NCI-H2081 treated with DMSO at 0.1 percent for 48 hours (cell line): Measurements from ENCODE around the gene CEBPA.

Experiments used
- DNase-seq: peaks from one replicate; lab custom pipeline; 2025; lab: John Stamatoyannopoulos, UW

Gene CEBPA

DNA sequence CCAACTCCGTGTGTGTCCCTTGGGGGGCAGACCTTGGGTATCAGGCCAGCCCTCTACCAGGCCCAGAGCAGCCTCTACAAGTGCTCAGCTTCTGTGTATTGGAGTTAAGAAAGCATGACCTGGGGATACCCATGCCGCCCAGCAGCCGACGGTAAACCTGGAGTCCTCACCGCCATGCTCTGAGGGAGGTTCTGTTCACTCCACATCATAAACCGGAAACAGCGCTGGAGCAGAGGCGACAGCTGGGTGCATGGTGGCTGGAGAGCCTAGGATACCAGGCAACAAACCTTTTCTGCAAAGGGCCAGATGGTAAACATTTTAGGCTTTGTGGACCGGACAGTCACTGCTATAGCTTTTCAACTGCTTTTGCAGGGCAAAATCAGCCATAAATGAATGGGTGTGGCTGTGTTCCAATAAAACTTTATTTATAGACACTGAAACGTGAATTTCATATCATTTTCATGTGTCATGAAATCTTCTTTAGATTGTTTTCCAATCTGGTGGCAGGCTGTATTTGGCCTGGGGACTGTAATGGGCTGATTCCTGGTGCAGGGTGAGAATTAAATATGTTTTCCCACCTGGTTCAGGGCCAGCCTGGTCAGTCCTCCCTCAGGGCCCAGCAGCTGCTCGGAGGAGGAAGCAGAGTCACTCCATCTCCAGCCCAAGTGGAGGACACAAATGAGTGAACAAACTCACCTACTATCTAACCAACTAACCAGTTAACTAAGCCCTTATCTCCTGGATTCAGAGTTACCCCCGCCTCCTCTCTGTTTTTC lies 30.9 kb downstream of the CEBPA start:
- DNase-seq: no peak

DNA sequence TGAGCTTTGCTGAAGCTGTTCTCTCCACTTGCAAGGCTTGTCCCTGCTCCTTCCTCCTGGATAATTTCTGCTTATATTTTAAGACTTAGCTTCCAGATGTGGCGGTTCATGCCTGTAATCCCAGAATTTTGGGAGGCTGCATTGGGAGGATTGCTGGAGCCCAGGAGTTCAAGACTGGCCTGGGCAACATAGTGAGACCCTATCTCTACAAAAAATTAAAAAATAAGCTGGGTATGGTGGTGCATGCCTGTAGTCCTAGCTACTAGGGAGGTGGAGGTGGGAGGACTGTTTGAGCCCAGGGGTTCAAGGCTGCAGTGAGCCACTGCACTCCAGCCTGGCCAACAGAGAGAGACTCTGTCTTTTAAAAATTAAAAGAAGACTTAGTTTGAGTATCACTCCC lies 31.6 kb downstream of the CEBPA start:
- no peak for DNase-seq

DNA sequence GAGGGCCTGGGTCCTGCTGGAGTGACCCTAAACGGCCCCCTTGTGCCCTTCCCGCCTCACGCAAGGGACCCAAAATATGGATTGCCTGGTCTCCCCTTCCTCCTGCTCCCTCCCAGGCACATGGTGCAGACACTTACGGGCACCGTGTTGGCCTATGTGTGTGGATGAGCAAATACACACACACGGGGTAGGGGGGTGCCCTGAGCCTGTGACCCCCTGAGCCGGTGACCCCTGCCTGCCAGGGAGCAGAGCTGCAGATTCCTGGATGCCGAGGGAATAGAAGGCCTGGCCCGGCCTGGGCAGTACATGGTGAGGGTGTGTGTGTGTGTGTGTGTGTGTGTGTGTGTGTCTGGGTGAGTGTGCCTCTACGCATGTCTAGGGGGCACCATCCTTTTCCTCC lies 33.3 kb downstream of the CEBPA start:
- no peak for DNase-seq

DNA sequence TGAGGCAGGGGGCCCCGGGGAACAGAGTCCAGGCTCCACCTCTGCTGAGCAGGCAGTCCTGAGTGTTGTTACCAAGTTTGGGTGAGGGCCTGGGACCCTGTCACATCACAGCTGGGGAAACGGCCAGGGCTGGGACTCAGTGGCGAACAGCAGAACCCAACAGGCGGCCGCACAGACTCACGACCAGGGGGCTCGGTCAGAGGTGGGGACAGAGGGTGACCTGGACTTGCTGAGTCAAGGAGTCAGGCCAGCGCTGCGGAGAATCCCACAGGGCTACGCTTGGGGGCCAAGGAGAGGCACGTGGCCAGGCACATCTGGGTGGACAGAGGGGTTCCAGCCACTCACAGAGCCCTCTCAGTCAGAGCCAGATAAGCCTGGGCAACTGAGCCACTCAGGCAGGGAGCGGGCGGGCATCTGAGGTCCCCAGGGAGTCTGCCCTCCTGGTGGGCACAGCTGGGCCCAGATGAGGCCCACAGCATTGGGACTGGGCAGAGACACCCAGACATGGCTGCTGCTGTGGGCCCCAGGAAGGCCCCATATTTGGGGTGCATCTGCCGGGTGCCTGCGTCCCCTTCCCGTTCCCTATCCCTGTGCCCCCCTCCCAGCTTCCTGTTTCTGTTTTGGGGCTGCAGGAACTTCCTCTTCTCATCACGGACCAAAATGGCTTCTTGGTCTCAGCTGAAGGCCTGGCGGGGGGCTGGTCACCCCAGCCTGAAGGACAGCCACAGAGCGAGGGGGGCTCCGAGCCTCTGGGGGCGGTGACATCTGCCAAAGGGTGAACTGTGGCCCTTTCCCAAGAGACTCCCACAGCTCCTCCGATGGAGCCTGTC lies 34.0 kb downstream of the CEBPA start:
- DNase-seq: no peak

DNA sequence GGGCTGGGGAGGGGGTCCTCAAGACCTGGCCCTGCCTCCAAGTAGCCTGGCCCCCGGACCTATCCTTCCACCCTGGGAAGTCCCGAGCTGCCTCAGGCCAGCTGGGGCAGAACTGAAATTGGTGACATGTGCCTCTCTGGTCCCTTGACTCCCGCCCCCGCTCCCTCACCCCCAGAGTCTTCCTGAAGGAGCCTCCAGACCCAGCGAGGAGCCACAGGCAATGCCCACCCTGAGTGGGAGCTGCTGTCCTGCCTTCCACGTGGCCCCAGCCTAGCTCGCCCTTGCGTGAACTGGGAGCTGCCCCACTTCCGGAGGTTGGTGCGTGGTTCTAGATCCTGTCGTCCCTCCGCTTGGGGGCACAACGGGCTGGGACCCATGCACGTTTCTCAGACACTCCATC lies 34.6 kb downstream of the CEBPA start:
- no peak for DNase-seq

DNA sequence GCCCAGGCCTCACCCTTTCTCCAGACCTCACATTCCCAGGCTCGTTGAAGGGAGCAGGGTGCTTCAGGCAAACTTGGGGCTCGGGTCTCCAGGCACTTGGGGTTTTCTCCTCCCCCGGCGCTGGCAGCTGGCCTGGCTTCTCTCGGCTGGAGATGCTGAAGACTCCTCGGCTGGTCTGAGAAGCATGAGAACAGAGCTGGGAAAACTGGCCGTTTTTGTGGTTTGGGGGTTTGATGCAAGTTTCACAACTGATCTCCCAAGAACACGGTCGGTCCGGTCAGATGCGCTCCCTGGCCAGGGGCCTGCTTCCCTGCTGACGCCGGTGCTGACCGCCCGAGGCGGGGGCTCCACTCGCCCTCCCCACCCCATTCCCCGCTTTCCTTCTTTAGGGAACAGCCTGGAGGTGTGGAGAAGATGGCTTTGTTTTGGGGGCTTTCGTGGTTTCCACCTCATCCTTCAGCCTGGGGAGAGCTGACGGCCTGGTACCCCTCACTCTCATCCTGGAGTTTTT lies 35.3 kb downstream of the CEBPA start:
- DNase-seq: no peak

DNA sequence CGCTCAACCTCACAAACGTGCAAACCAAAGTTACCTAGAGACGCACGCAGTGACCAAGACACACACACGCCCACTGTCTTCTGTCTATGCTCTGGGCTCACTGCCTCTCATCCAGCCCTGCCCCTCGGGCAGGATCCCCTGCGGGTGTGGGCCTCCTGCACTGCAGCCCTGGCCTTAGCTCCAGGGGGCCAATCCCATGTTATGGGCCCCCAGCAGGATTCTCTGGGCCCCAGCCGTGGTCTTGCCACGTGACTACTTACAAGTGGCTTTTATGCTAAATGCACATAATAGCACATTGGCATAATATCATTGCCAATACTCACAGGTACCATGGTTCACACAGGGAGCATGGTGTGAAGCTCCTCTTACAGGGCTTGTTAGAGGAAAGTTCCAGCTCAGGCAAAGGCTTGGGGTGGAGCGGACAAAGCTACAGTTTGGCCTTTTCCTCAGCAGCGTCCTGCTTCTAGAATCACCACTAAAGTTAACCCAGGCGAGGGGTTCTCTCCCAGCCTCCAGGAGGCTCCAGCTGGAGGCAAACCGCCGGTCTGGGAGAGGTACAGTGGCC lies 37.4 kb downstream of the CEBPA start:
- DNase-seq: no peak

DNA sequence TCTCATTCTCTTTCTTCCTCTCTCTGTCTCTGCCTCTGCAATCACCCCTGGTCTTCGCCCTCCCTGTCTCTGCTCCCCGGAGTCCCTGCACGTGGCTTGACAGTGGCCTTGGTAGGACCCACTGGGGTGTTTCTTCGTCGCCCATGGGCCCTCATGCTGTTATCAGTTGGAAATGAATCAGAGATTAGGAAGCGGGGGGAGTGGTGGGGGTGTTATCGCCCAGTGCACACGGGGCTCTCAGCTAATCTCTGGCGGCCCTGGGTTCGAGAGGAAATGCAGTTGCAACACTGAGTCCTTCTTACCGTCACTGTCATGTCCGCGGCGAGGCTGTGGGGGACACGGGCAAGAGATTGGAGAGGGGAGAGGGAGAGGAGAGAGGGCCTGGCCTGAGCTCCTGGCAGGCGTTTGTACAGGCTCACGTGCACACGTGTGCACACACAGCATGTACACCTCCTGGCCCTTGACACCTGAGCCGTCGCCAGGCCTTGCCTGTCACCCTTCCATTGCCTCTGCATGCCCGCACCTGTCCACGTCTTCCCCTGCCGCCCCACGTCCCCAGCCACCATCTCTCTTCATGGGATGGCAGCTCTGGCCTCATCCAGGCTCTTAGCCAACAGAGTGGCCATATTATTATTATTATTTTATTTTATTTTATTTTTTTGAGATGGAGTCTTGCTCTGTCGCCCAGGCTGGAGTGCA lies 38.9 kb downstream of the CEBPA start:
- DNase-seq: no peak

DNA sequence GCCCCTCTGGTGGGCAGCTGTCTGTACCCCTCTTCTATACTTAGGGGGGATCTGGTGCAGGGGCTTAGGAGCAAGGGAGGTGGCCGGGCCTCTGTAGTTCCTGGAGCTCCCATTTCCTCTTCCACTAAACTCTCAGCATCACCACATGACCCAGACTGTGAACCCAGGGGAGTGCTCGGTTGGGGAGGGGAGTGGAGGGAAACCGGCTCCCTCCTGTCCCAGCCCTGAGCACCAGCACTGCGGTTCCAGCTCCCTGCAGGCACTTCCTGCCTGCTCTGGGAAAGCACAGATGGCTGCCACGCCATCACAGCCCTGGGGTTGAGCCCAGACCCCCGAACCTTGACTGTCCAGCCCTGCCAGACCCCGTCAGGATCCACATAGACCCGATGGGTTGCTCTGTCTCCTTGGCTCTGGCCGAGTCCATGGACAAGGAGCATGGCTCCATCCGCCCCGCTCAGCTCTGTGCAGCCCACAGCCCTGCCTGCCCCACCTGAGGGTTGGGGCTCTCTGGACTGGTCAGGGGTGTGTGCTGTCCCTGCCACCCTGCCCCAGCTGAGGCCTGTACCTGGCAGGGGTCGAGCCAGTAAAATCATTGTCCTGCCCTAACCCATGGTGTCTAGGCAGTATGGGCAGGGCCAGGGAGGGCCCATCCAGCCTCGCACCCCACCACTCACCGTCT lies 40.7 kb downstream of the CEBPA start:
- DNase-seq: no peak

DNA sequence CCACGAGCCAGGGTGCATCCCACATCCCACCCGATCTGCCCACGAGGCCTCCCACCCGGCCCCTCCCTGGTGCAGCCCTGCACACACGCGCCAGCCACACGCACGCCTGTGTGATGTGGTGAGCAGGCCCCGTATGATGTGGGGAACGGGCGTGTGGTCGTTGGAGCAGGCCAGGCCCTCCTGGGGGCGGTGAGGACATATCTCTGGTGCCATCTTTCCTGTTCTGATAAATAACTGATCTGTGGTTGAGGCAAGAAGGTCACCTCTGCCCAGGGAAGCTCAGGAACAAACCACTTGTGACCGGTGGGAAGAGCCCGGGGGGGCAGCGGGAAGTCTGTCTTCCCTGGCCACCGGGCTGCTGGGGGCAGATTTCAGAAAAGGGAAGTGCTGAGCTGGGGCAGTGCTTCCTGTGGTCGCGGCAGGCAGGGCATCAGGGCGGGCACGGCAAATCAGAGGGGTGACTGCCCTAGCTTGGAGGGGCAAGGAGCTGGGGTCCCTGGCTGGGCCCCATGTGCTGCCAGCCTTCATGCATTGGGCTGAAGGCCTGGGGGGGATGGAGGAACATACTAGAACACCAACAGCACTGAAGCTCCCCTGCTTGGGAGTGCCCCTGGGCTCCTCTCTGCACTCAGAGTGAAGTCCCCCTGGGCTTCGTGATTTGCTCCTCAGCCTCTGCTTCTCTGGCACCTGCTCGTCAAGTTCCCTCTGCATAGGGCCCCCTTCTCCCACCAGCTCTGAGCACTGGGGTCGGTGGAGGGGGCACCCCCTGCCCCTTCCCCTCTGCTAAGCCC lies 41.5 kb downstream of the CEBPA start:
- DNase-seq: no peak

DNA sequence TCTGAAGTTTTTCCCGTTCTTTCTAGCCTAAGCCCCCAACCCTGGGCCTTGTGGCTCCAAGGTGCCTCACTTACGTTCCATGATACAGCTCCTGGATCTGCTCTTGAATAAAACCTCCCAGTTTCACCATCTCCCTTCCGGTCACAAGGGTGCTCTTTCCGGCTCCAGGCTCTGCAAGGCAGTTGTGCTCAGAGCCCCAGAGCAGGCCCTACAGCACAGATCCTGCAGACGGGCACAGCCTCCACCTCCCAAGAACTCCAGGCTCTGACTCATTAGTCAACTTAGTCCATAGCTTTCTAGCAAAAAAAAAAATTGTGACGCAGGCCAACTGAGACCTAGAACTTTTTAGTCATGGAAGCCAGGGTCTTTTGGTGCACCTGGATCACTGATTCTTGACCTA lies 42.8 kb downstream of the CEBPA start:
- no peak for DNase-seq

DNA sequence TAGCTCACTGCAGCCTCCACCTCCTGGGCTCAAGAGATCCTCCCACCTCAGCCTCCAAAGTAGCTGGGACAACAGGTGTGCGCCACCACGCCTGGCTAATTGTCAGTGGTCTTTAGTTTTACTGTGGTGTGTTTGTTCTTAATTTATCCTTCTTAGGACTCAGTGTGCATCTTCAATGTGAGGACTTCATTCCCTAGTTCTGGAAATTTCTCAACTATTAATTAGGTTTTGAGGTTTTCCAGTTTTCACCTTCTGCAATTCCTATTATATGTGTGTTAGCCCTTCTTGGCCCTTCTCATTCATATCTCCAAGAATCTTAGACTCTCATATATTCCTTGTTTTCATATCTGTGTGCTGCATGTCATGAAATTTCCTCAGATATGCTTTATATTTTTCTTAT lies 44.5 kb downstream of the CEBPA start:
- no peak for DNase-seq

DNA sequence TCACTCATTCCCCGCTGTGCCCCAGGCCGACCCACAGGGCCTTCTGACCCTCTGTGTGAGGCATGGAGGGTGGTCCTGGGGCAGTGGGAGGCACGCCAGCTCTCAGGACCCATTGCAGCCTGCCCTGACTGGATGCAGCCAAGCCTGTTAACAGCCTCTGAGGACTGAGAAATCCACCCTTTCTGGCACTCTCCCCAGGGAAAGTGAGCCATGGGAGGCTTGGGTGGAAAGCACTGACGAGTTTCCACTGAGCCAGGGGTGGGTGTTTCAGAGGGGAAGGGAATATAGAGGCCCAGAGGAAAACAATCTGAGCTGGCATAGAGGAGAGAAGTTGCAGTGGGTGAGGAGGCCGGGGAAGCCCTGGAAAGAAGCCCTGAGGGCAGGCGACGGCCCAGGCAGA lies 46.1 kb downstream of the CEBPA start:
- DNase-seq: no peak

DNA sequence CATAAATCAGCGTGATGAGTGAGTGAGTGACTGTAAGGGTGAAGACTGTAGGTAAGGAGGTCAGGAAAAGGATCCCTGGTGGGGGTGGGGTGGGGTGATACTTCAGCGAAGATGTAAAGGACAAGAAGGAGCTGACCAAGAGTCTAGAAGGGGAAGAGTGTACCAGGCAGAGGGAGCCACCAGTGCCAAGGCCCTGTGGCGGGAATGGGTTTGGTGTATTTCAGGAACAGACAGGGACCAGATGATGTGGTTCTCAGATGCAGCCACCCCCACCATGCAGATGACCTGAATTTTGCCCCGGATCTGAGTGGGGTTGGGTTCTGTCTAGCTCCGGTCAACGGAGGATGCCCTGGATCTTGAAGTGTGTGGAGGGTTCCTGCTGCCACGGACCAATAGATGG lies 46.6 kb downstream of the CEBPA start:
- no peak for DNase-seq

DNA sequence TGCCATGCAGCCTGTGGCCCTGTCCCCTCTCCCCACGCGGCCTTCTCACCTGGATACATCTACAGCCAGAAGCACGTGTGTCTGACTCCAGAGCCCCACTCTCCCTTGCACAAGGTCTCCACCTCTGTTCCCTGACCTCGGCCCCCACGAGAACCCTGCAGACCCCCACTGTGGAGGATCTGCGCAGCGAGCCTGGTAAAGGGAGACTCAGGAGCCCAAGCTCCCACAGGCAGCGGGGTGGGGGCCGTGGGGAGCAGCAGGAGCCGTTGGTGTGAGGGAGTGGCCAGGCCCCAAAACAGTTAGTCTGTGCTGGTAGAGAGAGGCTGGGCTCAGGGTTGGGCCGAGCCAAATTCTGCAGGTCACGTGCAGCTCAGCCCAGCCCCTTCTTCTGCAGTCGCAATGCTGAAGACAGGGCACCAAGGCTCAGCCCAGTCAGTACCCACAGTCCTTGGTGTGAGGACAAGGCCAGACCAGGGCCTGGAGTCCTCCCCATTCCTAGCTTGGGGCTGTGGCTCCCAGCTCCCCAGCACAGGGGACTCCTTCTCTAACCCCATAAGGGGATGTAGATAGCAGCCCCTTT lies 48.0 kb downstream of the CEBPA start:
- DNase-seq: no peak

DNA sequence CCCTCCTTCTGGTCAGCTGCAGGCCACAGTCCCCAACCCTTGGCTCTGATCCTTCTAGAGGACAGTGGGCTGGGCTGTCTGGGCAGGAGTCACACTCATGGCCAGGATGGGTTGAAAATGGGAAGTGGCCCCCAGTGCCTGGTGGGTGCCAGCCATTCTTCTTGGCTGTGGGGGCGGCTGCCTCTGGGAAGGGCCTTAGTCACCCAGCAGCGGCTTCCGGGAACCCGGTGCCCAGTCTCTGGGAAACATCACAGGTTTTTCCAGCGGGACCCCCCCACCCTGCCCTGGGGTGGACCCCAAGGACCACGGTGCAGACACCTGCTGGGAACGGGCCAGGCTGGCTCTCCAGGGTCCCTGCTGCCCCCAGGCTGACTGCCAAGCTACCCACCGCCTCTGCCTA lies 49.4 kb downstream of the CEBPA start:
- DNase-seq: no peak

DNA sequence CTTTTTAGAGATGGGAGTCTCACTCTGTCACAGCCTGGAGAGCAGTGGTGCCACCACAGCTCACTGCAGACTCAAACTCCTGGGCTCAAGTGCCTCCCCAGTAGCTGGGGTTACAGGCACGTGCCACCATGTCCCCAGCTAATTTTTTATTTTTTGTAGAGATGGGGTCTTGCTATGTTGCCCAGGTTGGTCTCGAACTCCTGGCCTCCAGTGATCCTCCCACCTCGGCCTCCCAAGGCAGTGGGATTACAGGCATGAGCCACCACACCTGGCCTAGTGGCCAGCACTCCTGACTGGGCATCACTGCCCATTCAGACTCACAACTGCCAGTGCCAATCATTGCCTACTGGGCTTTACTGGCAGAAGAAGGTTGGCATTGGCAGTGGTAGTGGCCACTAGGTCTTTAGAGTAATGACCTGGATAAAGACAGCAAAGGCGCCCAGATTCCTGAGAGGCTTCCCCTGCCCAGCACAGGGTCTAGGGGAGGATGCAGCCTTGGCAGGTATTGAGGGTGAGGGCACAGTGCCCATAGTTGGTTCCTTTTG lies 49.8 kb downstream of the CEBPA start:
- DNase-seq: no peak

DNA sequence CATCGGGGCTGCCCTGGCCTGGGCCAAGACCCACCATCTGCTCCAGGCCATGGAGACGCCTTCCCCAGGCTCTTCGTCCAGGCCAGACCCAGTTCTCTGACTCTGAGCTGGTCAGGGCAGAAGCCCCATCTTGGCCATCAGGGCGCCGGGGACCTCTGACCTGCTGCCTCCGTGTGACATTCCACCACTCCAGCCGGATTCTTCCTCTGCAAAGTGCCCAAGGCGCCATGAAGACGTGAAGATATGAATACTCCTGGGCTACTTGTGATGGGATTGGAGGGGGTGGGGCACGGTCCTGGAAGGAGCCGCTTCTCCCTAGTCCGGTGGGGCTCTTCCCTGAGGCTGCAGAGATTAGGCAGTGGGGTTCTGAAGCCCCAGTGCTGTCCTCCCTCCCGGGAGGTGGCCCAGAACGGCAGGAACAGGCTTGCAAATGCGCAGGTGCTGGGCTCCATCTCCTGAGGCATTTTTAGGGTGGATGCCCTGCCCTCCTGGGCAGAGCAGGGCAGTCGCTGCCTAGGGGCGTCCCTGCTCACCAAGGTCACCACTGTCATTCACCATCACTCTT lies 50.7 kb downstream of the CEBPA start:
- no peak for DNase-seq

DNA sequence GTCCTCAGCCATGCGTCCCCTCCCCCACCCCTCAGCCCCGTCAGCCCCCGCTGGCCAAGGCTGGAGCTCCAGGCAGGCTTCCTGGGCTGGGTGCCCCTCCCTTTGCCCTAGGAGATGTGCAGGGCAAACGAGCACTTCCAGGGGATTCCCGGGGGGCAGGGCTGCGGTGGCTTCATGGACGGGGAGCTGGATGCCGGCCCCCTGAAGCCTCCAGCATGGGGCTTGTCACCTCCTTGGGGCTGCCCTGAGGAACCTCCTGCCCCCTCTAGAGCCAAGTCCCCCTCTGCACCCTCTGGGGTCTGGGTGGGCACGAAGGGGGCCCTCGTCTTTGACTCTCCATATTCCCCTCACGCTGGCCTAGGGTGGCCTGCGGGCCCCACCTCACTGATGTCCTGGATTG lies 51.3 kb downstream of the CEBPA start:
- no peak for DNase-seq

DNA sequence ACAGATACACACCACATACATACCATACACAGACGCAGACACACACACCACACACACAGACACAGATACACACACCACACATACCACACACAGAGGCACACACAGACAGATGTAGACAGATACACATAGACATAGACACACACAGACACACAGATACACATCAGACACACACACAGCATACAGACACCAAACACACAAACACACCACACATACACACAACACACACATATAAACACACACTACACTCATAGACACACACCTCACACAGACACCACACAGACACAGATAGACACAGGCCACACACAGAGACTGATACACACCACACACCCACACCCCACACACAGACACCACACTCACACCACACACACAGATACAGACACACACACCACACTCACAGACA lies 51.8 kb downstream of the CEBPA start:
- no peak for DNase-seq
